HepG2 (cell line): Measurements from ENCODE around the gene OS9. TPM values are rescaled to one million over a fixed set of nuclear protein-coding genes. Genes with fewer than 3 reads are reported as not detected.

Experiments used
- ATAC-seq: fragments of 200-7000 bp; cut with Tn5 transposase; 3 replicates; pipeline ENCODE4 v1.9.1; 2020; ENCODE audit warnings: mild to moderate bottlenecking, moderate library complexity
- BruUV-seq: library from RNA; stranded (reverse); fragments of 400-500 nt; replicated peaks from 2 replicates; lab custom pipeline; 2021; lab: Mats Ljungman, UMichigan
- CTCF ChIA-PET: fragments of 300-600 bp; formaldehyde crosslinking; extraction: SDS; loops from one replicate; lab custom pipeline; 2021; ENCODE audit warnings: low total read pairs, inconsistent platforms, low intra/inter-chr PET ratio; lab: Yijun Ruan, JAX
- POLR2A ChIA-PET: fragments of 350-600 bp; sonication (Branson Sonifier 250); formaldehyde crosslinking; loops from one replicate; lab custom pipeline; 2020; ENCODE audit warnings: antibody characterized with exemption, inconsistent platforms; lab: Yijun Ruan, JAX
- DNase-seq: peaks from one replicate; pipeline ENCODE4 v3.0.0-alpha.2; 2015; ENCODE audit warnings: low spot score
- FAIRE-seq: peaks from 3 replicates; lab custom pipeline; 2011; peaks lifted over from hg19 to GRCh38; lab: Jason Lieb, UNC
- H2AFZ ChIP-seq: one replicate; pipeline ENCODE4 v1.6.1; 2011; ENCODE audit warnings: low read length, inconsistent platforms
- H3K27ac ChIP-seq: fragments of 300-600 bp; 3 replicates; pipeline ENCODE4 v1.8.0; 2011; ENCODE audit warnings: mixed run types, mild to moderate bottlenecking, mixed read lengths, low read length, inconsistent platforms; ENCODE audit not compliant: insufficient read depth; ENCODE audit errors: extremely low read length
- H3K27me3 ChIP-seq, 2 experiments: fragments of 200-600 bp in 1 of 2; 2 replicates in 1 of 2; 3 replicates in 1 of 2; pipeline versions ENCODE4 v1.6.0 to v1.8.0; 2011; ENCODE audit warnings: low read length in 2 of 2, mild to moderate bottlenecking in 2 of 2, moderate library complexity in 2 of 2, inconsistent platforms in 1 of 2; ENCODE audit not compliant: insufficient read depth in 2 of 2, control insufficient read depth in 1 of 2
- H3K36me3 ChIP-seq, 2 experiments: fragments of 200-600 bp in 1 of 2; replicated peaks in 1 of 2; 2 replicates in 1 of 2; 3 replicates in 1 of 2; pipeline versions ENCODE4 v1.5.1 to v1.8.0; 2011; ENCODE audit warnings: low read length in 2 of 2, inconsistent platforms in 1 of 2; ENCODE audit not compliant: insufficient read depth in 2 of 2, control insufficient read depth in 1 of 2
- H3K4me1 ChIP-seq: 2 replicates; pipeline ENCODE4 v1.5.1; 2012; ENCODE audit warnings: low read length, inconsistent platforms; ENCODE audit not compliant: insufficient read depth
- H3K4me2 ChIP-seq: 2 replicates; pipeline ENCODE4 v1.6.0; 2011; ENCODE audit warnings: low read depth, low read length, inconsistent platforms
- H3K4me3 ChIP-seq, 3 experiments: fragments of 200-600 bp in 1 of 3; sonication (generic), shearing (Covaris generic) in 1 of 3; replicated peaks in 1 of 3; 2 replicates each; pipeline ENCODE4 v1.5.1; 2011 to 2016; ENCODE audit warnings: low read length in 3 of 3, inconsistent platforms in 2 of 3, low read depth in 2 of 3, mild to moderate bottlenecking in 2 of 3, control low read depth in 1 of 3, mixed read lengths in 1 of 3; ENCODE audit not compliant: insufficient read depth in 1 of 3
- H3K79me2 ChIP-seq: one replicate; pipeline ENCODE4 v1.6.1; 2011; ENCODE audit warnings: low read length, inconsistent platforms; ENCODE audit not compliant: insufficient read depth
- H3K9ac ChIP-seq: 2 replicates; pipeline ENCODE4 v1.6.0; 2011; ENCODE audit warnings: mild to moderate bottlenecking, low read depth, low read length, inconsistent platforms; ENCODE audit not compliant: insufficient read depth
- H3K9me3 ChIP-seq: 2 replicates; pipeline ENCODE4 v1.5.1; 2012; ENCODE audit warnings: mild to moderate bottlenecking, low read length
- H4K20me1 ChIP-seq: 2 replicates; pipeline ENCODE4 v1.6.0; 2011; ENCODE audit warnings: inconsistent platforms, mild to moderate bottlenecking, low read length, moderate library complexity; ENCODE audit not compliant: insufficient read depth
- MYPOP ChIP-seq: sonication (generic); formaldehyde crosslinking; IDR thresholded peaks from 2 replicates; pipeline ENCODE4 v1.8.1; 2023; ENCODE audit warnings: mild to moderate bottlenecking, moderate library complexity, missing genetic modification reagents
- SKI ChIP-seq: fragments of 450-650 bp; IDR thresholded peaks from one replicate; pipeline ENCODE4 v1.6.1; 2018; ENCODE audit warnings: mild to moderate bottlenecking; ENCODE audit not compliant: partially characterized antibody
- TEAD3 ChIP-seq: optimal IDR thresholded peaks from 2 replicates; pipeline ENCODE3; 2016; ENCODE audit warnings: borderline replicate concordance
- ZBTB40 ChIP-seq, 2 experiments: fragments of 450-650 bp in 1 of 2; sonication (generic) in 1 of 2; formaldehyde crosslinking in 1 of 2; IDR thresholded peaks; 2 replicates each; pipeline versions ENCODE4 v1.6.1 to v1.8.0; 2016 to 2022; ENCODE audit warnings: antibody characterized with exemption in 1 of 2, mild to moderate bottlenecking in 1 of 2, missing genetic modification reagents in 1 of 2
- ZNF12 ChIP-seq: sonication (generic); formaldehyde crosslinking; IDR thresholded peaks from 2 replicates; pipeline ENCODE4 v1.5.0; 2020; ENCODE audit warnings: missing genetic modification reagents
- in situ Hi-C: cut with HindIII; loops from 2 replicates; pipeline ENCODE4 v1.10.0; 2017; ENCODE audit warnings: low pct_unique_long_range_greater_than_20kb; ENCODE audit not compliant: extremely low pct_ligation_motif_present
- intact Hi-C: fragments of 100-400 bp; cut with micrococcal nuclease; formaldehyde crosslinking; loops from one replicate; pipeline ENCODE4 v1.10.0; 2022; ENCODE audit not compliant: unreplicated experiment
- polyA plus RNA-seq, 8 experiments: library from polyadenylated mRNA; depleted of rRNA in 3 of 8; stranded (reverse) in 7 of 8; unstranded in 1 of 8; fragments of >200 nt; fragmentation: Illumina TruSeq in 4 of 8; extraction: Trizol in 4 of 8; gene quantifications; 2 replicates each; pipeline versions ENCODE4 v1.2.1 to v1.2.3, GENCODE V29; 2011 to 2016; ENCODE audit warnings: low read depth in 4 of 8, missing spikeins in 1 of 8, mixed read lengths in 1 of 8; ENCODE audit not compliant: insufficient read depth in 1 of 8
- total RNA-seq, 5 experiments: library from RNA; depleted of rRNA; stranded (reverse); fragments of >200 nt; fragmentation: Illumina TruSeq; extraction: Trizol; gene quantifications; 2 replicates each; pipeline ENCODE4 v1.2.3, GENCODE V29; 2016; ENCODE audit warnings: low read depth in 1 of 5

OS9 gene
- total and polyA plus RNA-seq, 2 of the 13 experiments (the other 11 are each of a cell fraction or from before 2014, with no cell fraction given) = 156 to 206 TPM

DNA sequence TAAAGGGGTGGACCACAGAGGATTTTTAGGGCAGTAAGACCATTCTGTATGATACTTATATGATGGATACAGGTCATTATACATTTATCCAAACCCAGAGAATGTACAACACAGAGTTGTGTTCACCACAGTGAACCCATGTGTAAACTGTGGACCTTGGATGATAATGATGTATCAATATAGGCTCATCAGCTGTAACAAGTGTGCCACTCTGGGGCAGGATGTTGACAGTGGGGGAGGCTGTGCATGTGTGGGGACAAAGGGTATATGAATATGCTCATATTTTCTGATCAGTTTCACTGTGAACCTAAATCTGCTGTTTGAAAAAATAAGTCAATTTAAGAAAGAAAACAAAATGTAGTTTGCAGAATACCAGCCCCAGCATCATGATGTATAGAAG, 14.2 kb upstream of the OS9 start:
- Histone ChIP-seq H3K36me3 (no peaks in the 10 kb centered on the region), H3K79me2 (no peaks in the 10 kb centered on the region), H3K9me3 (no peaks in the 10 kb centered on the region), H4K20me1 (no peaks in the 10 kb centered on the region), H3K27ac (no peak overlapping the region), H3K4me2 (no peak overlapping the region), H3K27me3 (no peaks in the 10 kb centered on the region), H3K4me3 (no peak overlapping the region), H3K9ac (no peak overlapping the region), H2AFZ (no peak overlapping the region), H3K4me1 (no peaks in the 10 kb centered on the region)
- DNase-seq (no peak), FAIRE-seq (no peak), ATAC-seq (no peak)
- intact Hi-C loops (no loop called here), in situ Hi-C loops (no loop called here)
- CTCF ChIA-PET = no interaction called here
- TF ChIP-seq ZBTB40 (IDR thresholded peaks at IDR 0.05) = no peak
- no peak for TF ChIP-seq ZBTB40 (CRISPR knock-in tag; IDR thresholded peaks at IDR 0.05)
- peak; percentile 75; the same call in 1 of the 2 replicates for TF ChIP-seq ZNF12 (CRISPR knock-in tag)
- no peak for TF ChIP-seq TEAD3
- no peak for TF ChIP-seq SKI
- no peak for TF ChIP-seq MYPOP (CRISPR knock-in tag)
- POLR2A ChIA-PET = no interaction called here
- no TSS peak for BruUV-seq
